Osteoblast (primary cell): ENCODE results near the gene ZNF138. TPM values are rescaled to one million over a fixed set of nuclear protein-coding genes. Genes with fewer than 3 reads are reported as not detected.
A peak's percentile ranks its signal among the peaks of the same experiment; 100 is the strongest.

Source experiments
- DNase-seq: peaks from one replicate; pipeline ENCODE4 v3.0.0; 2011; ENCODE audit warnings: low spot score, mixed read lengths; ENCODE audit not compliant: insufficient read length; ENCODE audit errors: missing footprints
- H2AFZ ChIP-seq: 2 replicates; pipeline ENCODE4 v1.6.0; 2011; ENCODE audit warnings: mild to moderate bottlenecking, low read length
- H3K27ac ChIP-seq: 2 replicates; pipeline ENCODE4 v1.5.1; 2011; ENCODE audit warnings: mild to moderate bottlenecking, low read depth, low read length, moderate library complexity
- H3K27me3 ChIP-seq: 2 replicates; pipeline ENCODE4 v1.6.0; 2012; ENCODE audit warnings: mild to moderate bottlenecking, control low read depth, inconsistent platforms, low read length, moderate library complexity; ENCODE audit not compliant: insufficient read depth
- H3K36me3 ChIP-seq: 2 replicates; pipeline ENCODE4 v1.5.1; 2011; ENCODE audit warnings: mild to moderate bottlenecking, low read length, control low read depth, moderate library complexity; ENCODE audit not compliant: insufficient read depth
- H3K4me1 ChIP-seq: 2 replicates; pipeline ENCODE4 v1.5.1; 2011; ENCODE audit warnings: mild to moderate bottlenecking, low read length, control low read depth, moderate library complexity; ENCODE audit not compliant: insufficient read depth
- H3K4me2 ChIP-seq: 2 replicates; pipeline ENCODE4 v1.6.0; 2011; ENCODE audit warnings: mild to moderate bottlenecking, low read length; ENCODE audit not compliant: insufficient read depth
- H3K4me3 ChIP-seq: fragments of 200-600 bp; sonication (generic); 3 replicates; pipeline ENCODE4 v1.5.1; 2012; ENCODE audit warnings: mild to moderate bottlenecking, low read length, inconsistent platforms; ENCODE audit not compliant: insufficient read depth
- H3K79me2 ChIP-seq: 2 replicates; pipeline ENCODE4 v1.6.0; 2012; ENCODE audit warnings: mild to moderate bottlenecking, low read length, control low read depth, inconsistent platforms; ENCODE audit not compliant: insufficient read depth
- H3K9me3 ChIP-seq: 2 replicates; pipeline ENCODE4 v1.5.1; 2011; ENCODE audit warnings: low read depth, low read length, control low read depth
- H4K20me1 ChIP-seq: 2 replicates; pipeline ENCODE4 v1.6.0; 2012; ENCODE audit warnings: mild to moderate bottlenecking, low read length, control low read depth; ENCODE audit not compliant: insufficient read depth
- CTCF ChIP-seq: IDR thresholded peaks from 2 replicates; pipeline ENCODE4 v1.5.1; 2011; ENCODE audit warnings: mild to moderate bottlenecking, low read depth, low read length, moderate library complexity; ENCODE audit errors: extremely low read depth
- total RNA-seq: library from RNA; depleted of rRNA; stranded (reverse); fragments of >200 nt; gene quantifications from 2 replicates; pipeline ENCODE4 v1.2.3, GENCODE V29; 2012

ZNF138 gene
- total RNA-seq, 1 donor, result 4.7 TPM

- peaks cover 7% of the 10 kb centered on the region for H3K4me1 ChIP-seq
- DNase-seq, result no peak
- no peaks in the 10 kb centered on the region for H3K79me2 ChIP-seq
- TF ChIP-seq CTCF, result no peak
- no peak overlapping the region for H3K4me2 ChIP-seq
- no peak overlapping the region for H3K4me3 ChIP-seq
- no peaks in the 10 kb centered on the region for H3K36me3 ChIP-seq
- H2AFZ ChIP-seq, result no peak overlapping the region
- H3K27ac ChIP-seq, result no peak overlapping the region
- no peaks in the 10 kb centered on the region for H3K27me3 ChIP-seq
- no peaks in the 10 kb centered on the region for H4K20me1 ChIP-seq
- no peaks in the 10 kb centered on the region for H3K9me3 ChIP-seq
These were observed 75.8 kb downstream of the ZNF138 start for GRCh38 chr7:64869912-64870562.

GRCh38 chr7:64870656-64871055 is 76.4 kb downstream of the ZNF138 start:
- Histone ChIP-seq H3K79me2 (no peaks in the 10 kb centered on the region), H3K27ac (no peak overlapping the region), H3K36me3 (no peaks in the 10 kb centered on the region), H3K4me1 (peaks cover 7% of the 10 kb centered on the region), H2AFZ (no peak overlapping the region), H3K4me3 (no peak overlapping the region), H3K9me3 (no peaks in the 10 kb centered on the region), H4K20me1 (no peaks in the 10 kb centered on the region), H3K27me3 (no peaks in the 10 kb centered on the region), H3K4me2 (no peak overlapping the region)
- DNase-seq, result peak; percentile 68
- no peak for TF ChIP-seq CTCF

DNA sequence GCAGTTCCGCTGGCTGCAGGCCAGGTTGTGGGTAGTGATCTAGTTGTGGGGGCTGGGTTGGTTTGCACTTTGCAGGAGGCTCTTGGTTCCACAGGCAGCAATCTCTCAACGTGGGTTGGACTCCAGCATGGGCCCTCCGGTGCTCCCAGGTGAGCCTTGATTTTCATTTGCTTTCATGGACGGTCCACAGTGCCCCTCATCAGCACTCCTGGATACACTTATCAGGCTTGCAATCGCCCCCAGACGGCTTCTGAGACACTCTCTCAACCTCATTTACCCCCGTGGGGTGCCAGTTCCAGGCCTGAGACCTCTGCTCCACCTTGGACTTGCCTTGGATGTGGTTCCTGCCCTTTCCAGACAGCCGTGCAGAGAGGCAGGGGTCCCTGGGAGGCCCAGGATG is 77.5 kb downstream of the ZNF138 start:
- Histone ChIP-seq H3K36me3 (no peaks in the 10 kb centered on the region), H3K79me2 (no peaks in the 10 kb centered on the region), H4K20me1 (no peaks in the 10 kb centered on the region), H3K27ac (no peak overlapping the region), H3K9me3 (no peaks in the 10 kb centered on the region), H2AFZ (no peak overlapping the region), H3K4me2 (no peak overlapping the region), H3K4me3 (no peak overlapping the region), H3K4me1 (peaks cover 7% of the 10 kb centered on the region), H3K27me3 (peaks cover 2% of the 10 kb centered on the region)
- TF ChIP-seq CTCF, result no peak
- no peak for DNase-seq

- Histone ChIP-seq H3K27ac (no peak overlapping the region), H3K79me2 (no peaks in the 10 kb centered on the region), H4K20me1 (no peaks in the 10 kb centered on the region), H3K4me1 (peaks cover 11% of the 10 kb centered on the region), H3K27me3 (peaks cover 6% of the 10 kb centered on the region), H2AFZ (no peak overlapping the region), H3K36me3 (no peaks in the 10 kb centered on the region), H3K9me3 (no peaks in the 10 kb centered on the region), H3K4me2 (no peak overlapping the region), H3K4me3 (no peak overlapping the region)
- TF ChIP-seq CTCF, result no peak
- DNase-seq, result peak; percentile 78
These were observed 78.3 kb downstream of the ZNF138 start for GRCh38 chr7:64872351-64873154.
